Ovary (tissue), 9 donors: ENCODE data around the gene INTS11. TPM values are rescaled to one million over a fixed set of nuclear protein-coding genes. Genes with fewer than 3 reads are reported as not detected.
A peak's percentile ranks its signal among the peaks of the same experiment; 100 is the strongest.

Experiments
- DNase-seq, 5 donors: peaks; one replicate each; pipeline ENCODE4 v3.0.0-alpha.2; 2019 to 2020
- H3K27ac ChIP-seq, 2 donors: fragments of 200-600 bp; one replicate each; pipeline versions ENCODE4 v1.5.1 to v1.8.0; 2019 to 2022
- H3K27me3 ChIP-seq: fragments of 200-600 bp; one replicate; pipeline ENCODE4 v1.8.0; 2022
- H3K36me3 ChIP-seq: fragments of 200-600 bp; sonication (generic); one replicate; pipeline ENCODE4 v1.5.1; 2019
- H3K4me1 ChIP-seq: one replicate; pipeline ENCODE4 v1.8.1; 2013; ENCODE audit warnings: mild to moderate bottlenecking, moderate library complexity; ENCODE audit not compliant: insufficient read depth
- H3K4me3 ChIP-seq: fragments of 200-600 bp; sonication (generic); one replicate; pipeline ENCODE4 v1.5.1; 2017
- H3K9me3 ChIP-seq, 2 donors: fragments of 200-600 bp in 1 of 2; sonication (generic) in 1 of 2; one replicate each; pipeline versions ENCODE4 v1.5.1 to v1.8.1; 2013 to 2019; ENCODE audit warnings: mild to moderate bottlenecking in 1 of 2, moderate library complexity in 1 of 2
- CTCF ChIP-seq, 3 donors: fragments of 450-650 bp in 2 of 3; fragments of 200-600 bp in 1 of 3; IDR thresholded peaks; one replicate each; pipeline versions ENCODE4 v1.5.1 to v1.8.0; 2016 to 2022; ENCODE audit warnings: antibody characterized with exemption in 3 of 3, mild to moderate bottlenecking in 1 of 3
- EP300 ChIP-seq: sonication (generic); formaldehyde crosslinking; IDR thresholded peaks from one replicate; pipeline ENCODE4 v1.6.1; 2017; ENCODE audit warnings: antibody characterized with exemption
- POLR2A ChIP-seq: fragments of 450-650 bp; IDR thresholded peaks from one replicate; pipeline ENCODE4 v1.6.1; 2017; ENCODE audit warnings: antibody characterized with exemption, mild to moderate bottlenecking, moderate library complexity
- WGBS, 3 donors: extraction: QIAGEN DNeasy Blood & Tissue Kit in 1 of 3; methylation state at CpG; one replicate each; pipeline versions ENCODE4 v1.1.5 to v1.1.7; 2013 to 2017; 5-methylcytosine and 5-hydroxymethylcytosine counted together
- intact Hi-C, 4 donors: fragments of 100-400 bp; cut with DNase I; formaldehyde crosslinking; loops; one replicate each; pipeline versions ENCODE4 v1.11.0 to v1.15.1; 2022 to 2023
- polyA plus RNA-seq, 2 donors: library from polyadenylated mRNA; stranded (reverse); fragments of 200-250 nt in 1 of 2; fragments of 350-450 nt in 1 of 2; fragmentation: Illumina TruSeq in 1 of 2; extraction: RNeasy Lipid Tissue Mini Kit (QIAGEN cat#74804) in 1 of 2; gene quantifications; one replicate each; pipeline ENCODE4 v1.2.3, GENCODE V29; 2013 to 2014
- total RNA-seq, 7 donors: library from RNA; depleted of rRNA in 2 of 7; stranded (reverse); fragments of >200 nt in 2 of 7; fragmentation: NEBNext Ultra II Directional in 3 of 7; extraction: Animal tissue kit (Norgen Biotek cat#: 25700) in 3 of 7; gene quantifications; one replicate each; pipeline versions ENCODE4 v1.1.0 to v1.2.4, GENCODE V29; 2016 to 2023
- donor health status: DM: no; HTN: no; CAD: no; lungs with moderate emphysema.
- donor health status: DM: no; HTN: no; CAD: no.
- donor health status: Bipolar disorder and iron deficiency.
- donor health status: DM: yes; HTN: yes; CAD: no.
- donor health status: DM: no; HTN: no; CAD: no.
- donor health status: DM: yes; HTN: yes; CAD: no.

INTS11 gene
- total and polyA plus RNA-seq, 9 donors, result 72.6 to 135 (median 109) TPM

- peak in 1 of 5 donors; percentile 31 for DNase-seq
- Histone ChIP-seq H3K4me1 (peaks cover 28% of the 10 kb centered on the region), H3K27ac (no peak overlapping the region), H3K4me3 (no peak overlapping the region), H3K36me3 (no peaks in the 10 kb centered on the region), H3K27me3 (no peaks in the 10 kb centered on the region), H3K9me3 (no peaks in the 10 kb centered on the region)
- WGBS, 3 donors, result 71 to 73% (median 72%) methylated on average over 7 of the region's 7 CpGs
- TF ChIP-seq POLR2A, result no peak
- no peak for TF ChIP-seq CTCF (IDR thresholded peaks at IDR 0.05)
- TF ChIP-seq EP300, result no peak
- intact Hi-C loops, result no loop called here
Measured at GRCh38 chr1:1270813-1271212, 53.6 kb downstream of the INTS11 start.

GRCh38 chr1:1268284-1268682, 56.2 kb downstream of the INTS11 start:
- H3K9me3 ChIP-seq, result no peaks in the 10 kb centered on the region
- WGBS, 3 donors, result 89 to 91% (median 90%) methylated on average over 13 of the region's 13 CpGs
- no peaks in the 10 kb centered on the region for H3K27me3 ChIP-seq
- TF ChIP-seq CTCF (IDR thresholded peaks at IDR 0.05) (no peak), EP300 (no peak), POLR2A (no peak)
- intact Hi-C loops, result no loop called here
- H3K4me1 ChIP-seq, result peaks cover 22% of the 10 kb centered on the region
- DNase-seq, result peak in 1 of 5 donors; percentile 32
- H3K27ac ChIP-seq, result no peak overlapping the region
- H3K36me3 ChIP-seq, result no peaks in the 10 kb centered on the region
- H3K4me3 ChIP-seq, result no peak overlapping the region

DNA sequence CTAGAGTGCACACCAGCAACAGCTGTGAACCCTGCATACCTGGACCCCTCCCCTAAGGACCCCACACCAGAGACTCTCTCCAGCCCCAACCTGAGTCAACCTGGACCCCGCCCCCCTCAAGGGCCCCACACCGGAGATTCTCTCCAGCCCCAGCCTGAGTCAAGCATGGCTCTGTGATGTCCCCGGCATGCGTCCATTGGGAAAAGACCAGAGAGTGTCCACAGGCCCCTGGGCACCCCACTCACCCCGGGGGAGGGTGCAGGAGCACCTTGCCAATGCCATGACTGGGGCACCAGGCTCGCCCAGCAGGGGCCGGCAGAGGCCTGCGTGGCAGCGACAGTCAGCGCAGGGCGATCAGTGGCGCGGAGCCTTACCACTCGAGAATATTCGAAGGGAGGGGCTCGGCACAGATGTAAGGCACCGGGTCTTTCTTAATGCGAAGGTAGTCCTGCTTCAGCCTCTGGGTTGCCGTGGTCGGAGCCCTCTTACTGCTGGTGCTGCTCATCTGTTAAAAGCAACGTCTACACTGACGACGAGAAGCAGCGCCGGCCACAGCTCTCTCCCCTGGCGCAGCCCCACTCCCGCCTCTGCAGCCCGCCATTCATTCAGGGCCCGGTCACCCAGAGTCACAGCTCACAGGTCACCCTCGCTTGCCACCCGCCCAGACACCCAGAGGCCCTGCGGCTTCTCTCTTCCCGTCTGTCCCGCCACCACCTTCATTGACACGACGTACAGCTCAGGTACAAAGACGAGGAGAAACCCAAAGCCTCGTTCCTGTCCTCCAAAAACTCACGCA, 56.8 kb downstream of the INTS11 start:
- DNase-seq, result no peak
- WGBS, 3 donors, result 91% methylated on average over 39 of the region's 39 CpGs
- no peak for TF ChIP-seq EP300
- TF ChIP-seq POLR2A, result no peak
- TF ChIP-seq CTCF (IDR thresholded peaks at IDR 0.05), result no peak
- H3K4me1 ChIP-seq, result peaks cover 20% of the 10 kb centered on the region
- H3K27ac ChIP-seq, result no peak overlapping the region
- no peak overlapping the region for H3K4me3 ChIP-seq
- H3K9me3 ChIP-seq, result no peaks in the 10 kb centered on the region
- intact Hi-C loops, result no loop called here
- H3K36me3 ChIP-seq, result peaks cover 2% of the 10 kb centered on the region
- H3K27me3 ChIP-seq, result no peaks in the 10 kb centered on the region

- Histone ChIP-seq H3K4me1 (no peaks in the 10 kb centered on the region), H3K36me3 (peaks cover 4% of the 10 kb centered on the region), H3K4me3 (no peak overlapping the region), H3K27ac (no peak overlapping the region), H3K9me3 (no peaks in the 10 kb centered on the region), H3K27me3 (no peaks in the 10 kb centered on the region)
- TF ChIP-seq CTCF (IDR thresholded peaks at IDR 0.05) (no peak), POLR2A (no peak), EP300 (no peak)
- no peak for DNase-seq
- intact Hi-C loops, result no loop called here
- 68 to 77% (median 74%) methylated on average over 10 of the region's 10 CpGs for WGBS, 3 donors
Measured at GRCh38 chr1:1264868-1265272, 59.6 kb downstream of the INTS11 start.
